HG03469 (cell line): ENCODE data around the gene LRBA.

Experiments
- ATAC-seq: cut with Tn5 transposase; IDR thresholded peaks from one replicate; pipeline ENCODE4 v1.9.1; 2021; ENCODE audit warnings: mild to moderate bottlenecking, moderate library complexity, moderate number of reproducible peaks; ENCODE audit not compliant: unreplicated experiment

LRBA gene

GRCh38 chr4:150461957-150462356 is 553.1 kb downstream of the LRBA start:
- no peak for ATAC-seq

GRCh38 chr4:150457802-150458201 is 557.3 kb downstream of the LRBA start:
- no peak for ATAC-seq

GRCh38 chr4:150451883-150452282 is 563.2 kb downstream of the LRBA start:
- ATAC-seq: no peak

- ATAC-seq: no peak
Measured at GRCh38 chr4:150447356-150447755, 567.7 kb downstream of the LRBA start.

- ATAC-seq: no peak
Measured at GRCh38 chr4:150439451-150439933, 575.6 kb downstream of the LRBA start.

- ATAC-seq: no peak
Measured at GRCh38 chr4:150436598-150437370, 578.3 kb downstream of the LRBA start.

- no peak for ATAC-seq
Measured at GRCh38 chr4:150431221-150431620, 583.9 kb downstream of the LRBA start.

- ATAC-seq: no peak
Measured at GRCh38 chr4:150425161-150425560, 589.9 kb downstream of the LRBA start.

- no peak for ATAC-seq
Measured at GRCh38 chr4:150423503-150423902, 591.6 kb downstream of the LRBA start.

- no peak for ATAC-seq
Measured at GRCh38 chr4:150423074-150423473, 592.0 kb downstream of the LRBA start.

- no peak for ATAC-seq
Measured at GRCh38 chr4:150421612-150422011, 593.5 kb downstream of the LRBA start.

- no peak for ATAC-seq
Measured at GRCh38 chr4:150419939-150420338, 595.1 kb downstream of the LRBA start.

- no peak for ATAC-seq
Measured at GRCh38 chr4:150418757-150419410, 596.2 kb downstream of the LRBA start.

GRCh38 chr4:150415213-150415612 is 599.9 kb downstream of the LRBA start:
- ATAC-seq: no peak

GRCh38 chr4:150411520-150411919 is 603.6 kb downstream of the LRBA start:
- ATAC-seq: no peak

GRCh38 chr4:150402871-150403272 is 612.2 kb downstream of the LRBA start:
- ATAC-seq: peak; percentile 68

- no peak for ATAC-seq
Measured at GRCh38 chr4:150401083-150401687, 613.9 kb downstream of the LRBA start.

GRCh38 chr4:150395872-150396271 is 619.2 kb downstream of the LRBA start:
- no peak for ATAC-seq

- ATAC-seq: no peak
Measured at GRCh38 chr4:150394046-150394445, 621.0 kb downstream of the LRBA start.

GRCh38 chr4:150391052-150391451 is 624.0 kb downstream of the LRBA start:
- no peak for ATAC-seq

- no peak for ATAC-seq
Measured at GRCh38 chr4:150390531-150390910, 624.6 kb downstream of the LRBA start.
